MM.1S (cell line): ENCODE data around the gene FHIT.

Source experiments
- DNase-seq: peaks from one replicate; pipeline ENCODE4 v3.0.0-alpha.2; 2015
- H2AFZ ChIP-seq: fragments of 300-600 bp; sonication (generic); 2 replicates; pipeline ENCODE4 v1.6.0; 2016; ENCODE audit warnings: antibody characterized with exemption, low read length
- H3F3A ChIP-seq: fragments of 300-600 bp; sonication (generic); 2 replicates; pipeline ENCODE4 v1.6.1; 2016; ENCODE audit warnings: mild to moderate bottlenecking, antibody characterized with exemption, low read length, moderate library complexity, mixed read lengths; ENCODE audit not compliant: insufficient read depth
- H3K27ac ChIP-seq: fragments of 300-600 bp; sonication (generic); 2 replicates; pipeline ENCODE4 v1.5.1; 2016; ENCODE audit warnings: mild to moderate bottlenecking, low read length
- H3K27me3 ChIP-seq: fragments of 300-600 bp; sonication (generic); replicated peaks from 2 replicates; pipeline ENCODE4 v1.6.0; 2016; ENCODE audit warnings: low read length; ENCODE audit not compliant: insufficient read depth
- H3K36me3 ChIP-seq: fragments of 300-600 bp; sonication (generic); replicated peaks from 2 replicates; pipeline ENCODE4 v1.6.1; 2016; ENCODE audit warnings: mild to moderate bottlenecking, low read length, mixed read lengths; ENCODE audit not compliant: insufficient read depth
- H3K4me1 ChIP-seq: fragments of 300-600 bp; sonication (generic); 2 replicates; pipeline ENCODE4 v1.6.1; 2016; ENCODE audit warnings: low read length, mixed read lengths
- H3K4me2 ChIP-seq: fragments of 300-600 bp; sonication (generic); 2 replicates; pipeline ENCODE4 v1.6.0; 2016; ENCODE audit warnings: low read depth, low read length
- H3K4me3 ChIP-seq: fragments of 300-600 bp; sonication (generic); 2 replicates; pipeline ENCODE4 v1.5.1; 2016; ENCODE audit warnings: low read length, mixed read lengths
- H3K79me2 ChIP-seq: fragments of 300-600 bp; sonication (generic); 2 replicates; pipeline ENCODE4 v1.6.1; 2016; ENCODE audit warnings: mixed run types, low read length, mixed read lengths
- H3K9ac ChIP-seq: fragments of 300-600 bp; sonication (generic); 2 replicates; pipeline ENCODE4 v1.6.1; 2016; ENCODE audit warnings: low read length, mixed read lengths
- H3K9me2 ChIP-seq: fragments of 300-600 bp; sonication (generic); replicated peaks from 2 replicates; pipeline ENCODE4 v1.6.1; 2016; ENCODE audit warnings: mild to moderate bottlenecking, low read length, mixed read lengths; ENCODE audit not compliant: insufficient read depth
- H3K9me3 ChIP-seq: fragments of 300-600 bp; sonication (generic); replicated peaks from 2 replicates; pipeline ENCODE4 v1.6.1; 2016; ENCODE audit warnings: mild to moderate bottlenecking, low read length, mixed read lengths; ENCODE audit not compliant: insufficient read depth
- H4K20me1 ChIP-seq: fragments of 300-600 bp; sonication (generic); 2 replicates; pipeline ENCODE4 v1.6.1; 2016; ENCODE audit warnings: mild to moderate bottlenecking, low read length, moderate library complexity, mixed read lengths; ENCODE audit not compliant: insufficient read depth
- EZH2 ChIP-seq: fragments of 300-600 bp; sonication (generic); optimal IDR thresholded peaks from 2 replicates; pipeline ENCODE3; 2017; ENCODE audit warnings: low read depth, mild to moderate bottlenecking, antibody characterized with exemption, low read length, mixed read lengths
- EZH2phosphoT487 ChIP-seq: fragments of 300-600 bp; sonication (generic); IDR thresholded peaks from 2 replicates; pipeline ENCODE4 v1.6.1; 2018; ENCODE audit warnings: antibody characterized with exemption, low read length
- TF ChIP-seq, protein P1 (sequence below): fragments of 300-600 bp; sonication (generic); IDR thresholded peaks from 2 replicates; pipeline ENCODE4 v1.5.1; 2016; ENCODE audit warnings: antibody characterized with exemption, low read length, mixed read lengths

FHIT gene

DNA sequence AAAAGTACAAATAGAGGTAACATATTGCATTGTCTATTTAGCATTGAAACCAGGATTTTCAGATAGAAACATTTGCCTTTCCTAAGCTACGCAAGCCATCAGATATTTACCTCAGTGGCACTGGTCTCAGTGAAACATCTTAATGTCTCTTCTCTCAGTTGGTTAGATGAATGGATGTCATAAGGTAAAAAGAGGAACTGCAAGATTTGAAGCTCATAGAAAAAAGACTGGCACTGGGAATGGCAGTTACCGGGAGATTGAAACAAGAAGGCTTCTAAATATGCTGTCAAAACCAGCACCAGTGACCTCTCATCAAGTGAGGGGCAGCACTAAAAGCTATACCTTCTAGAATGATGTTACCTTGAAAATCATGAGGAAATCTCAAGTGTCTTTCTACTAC, 486.4 kb downstream of the FHIT start:
- Histone ChIP-seq H3K9me3 (no peaks in the 10 kb centered on the region), H3K79me2 (no peaks in the 10 kb centered on the region), H3K9ac (no peak overlapping the region), H3K4me1 (no peaks in the 10 kb centered on the region), H3K27ac (no peak overlapping the region), H3K9me2 (no peaks in the 10 kb centered on the region), H3K4me2 (no peak overlapping the region), H2AFZ (no peak overlapping the region), H4K20me1 (no peaks in the 10 kb centered on the region), H3K36me3 (no peaks in the 10 kb centered on the region), H3F3A (no peaks in the 10 kb centered on the region), H3K4me3 (no peak overlapping the region), H3K27me3 (no peaks in the 10 kb centered on the region)
- TF ChIP-seq EZH2 = no peak
- TF ChIP-seq, protein P1, sequence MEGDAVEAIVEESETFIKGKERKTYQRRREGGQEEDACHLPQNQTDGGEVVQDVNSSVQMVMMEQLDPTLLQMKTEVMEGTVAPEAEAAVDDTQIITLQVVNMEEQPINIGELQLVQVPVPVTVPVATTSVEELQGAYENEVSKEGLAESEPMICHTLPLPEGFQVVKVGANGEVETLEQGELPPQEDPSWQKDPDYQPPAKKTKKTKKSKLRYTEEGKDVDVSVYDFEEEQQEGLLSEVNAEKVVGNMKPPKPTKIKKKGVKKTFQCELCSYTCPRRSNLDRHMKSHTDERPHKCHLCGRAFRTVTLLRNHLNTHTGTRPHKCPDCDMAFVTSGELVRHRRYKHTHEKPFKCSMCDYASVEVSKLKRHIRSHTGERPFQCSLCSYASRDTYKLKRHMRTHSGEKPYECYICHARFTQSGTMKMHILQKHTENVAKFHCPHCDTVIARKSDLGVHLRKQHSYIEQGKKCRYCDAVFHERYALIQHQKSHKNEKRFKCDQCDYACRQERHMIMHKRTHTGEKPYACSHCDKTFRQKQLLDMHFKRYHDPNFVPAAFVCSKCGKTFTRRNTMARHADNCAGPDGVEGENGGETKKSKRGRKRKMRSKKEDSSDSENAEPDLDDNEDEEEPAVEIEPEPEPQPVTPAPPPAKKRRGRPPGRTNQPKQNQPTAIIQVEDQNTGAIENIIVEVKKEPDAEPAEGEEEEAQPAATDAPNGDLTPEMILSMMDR = no peak
- TF ChIP-seq EZH2phosphoT487 = no peak
- no peak for DNase-seq

DNA sequence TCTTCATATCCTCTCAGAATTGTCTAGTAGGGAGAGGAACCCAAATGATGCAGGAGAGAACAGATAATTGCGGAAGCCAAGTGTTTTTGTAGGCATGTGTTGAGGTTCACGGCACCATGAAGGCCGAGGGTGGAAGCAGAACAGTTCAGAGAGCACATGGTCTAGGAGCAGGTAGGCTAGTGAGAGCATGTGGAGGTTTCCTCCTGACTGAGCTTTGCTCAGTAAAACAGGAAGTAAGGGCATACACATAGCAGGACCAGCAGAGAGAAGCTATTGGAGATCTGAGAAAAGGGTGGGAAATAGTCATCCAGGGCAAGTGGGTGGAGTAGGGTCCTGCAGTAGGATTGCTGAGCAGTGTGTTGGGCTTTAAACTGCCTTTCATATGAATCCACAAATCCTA, 491.1 kb downstream of the FHIT start:
- Histone ChIP-seq H2AFZ (no peak overlapping the region), H3K36me3 (no peaks in the 10 kb centered on the region), H3K9me2 (no peaks in the 10 kb centered on the region), H3K27me3 (no peaks in the 10 kb centered on the region), H3K27ac (no peak overlapping the region), H3K4me3 (no peak overlapping the region), H3K9ac (no peak overlapping the region), H3K4me2 (no peak overlapping the region), H3K4me1 (no peaks in the 10 kb centered on the region), H3K79me2 (no peaks in the 10 kb centered on the region), H4K20me1 (no peaks in the 10 kb centered on the region), H3F3A (no peaks in the 10 kb centered on the region), H3K9me3 (no peaks in the 10 kb centered on the region)
- no peak for DNase-seq
- TF ChIP-seq EZH2 (no peak), EZH2phosphoT487 (no peak)
- TF ChIP-seq, protein P1 = no peak

DNA sequence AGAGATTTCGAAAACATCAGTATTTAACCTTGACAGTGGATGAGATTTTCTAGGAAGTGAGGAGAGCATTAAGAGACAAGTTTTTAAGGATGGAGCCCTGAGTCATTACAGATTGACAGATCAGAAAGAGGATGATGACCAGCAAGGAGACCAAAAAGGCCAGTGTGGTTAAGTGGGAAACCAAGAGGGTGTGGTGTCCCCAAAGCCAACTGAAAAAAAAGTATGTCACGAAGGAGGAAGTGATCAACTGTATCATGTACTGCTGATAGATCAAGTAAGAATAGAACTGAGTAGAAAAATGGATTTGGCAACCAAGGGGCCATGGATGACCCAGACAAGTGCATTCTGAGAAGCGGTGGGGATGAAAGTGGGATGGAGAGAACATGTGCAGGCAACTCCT, 491.8 kb downstream of the FHIT start:
- Histone ChIP-seq H2AFZ (no peak overlapping the region), H3K36me3 (no peaks in the 10 kb centered on the region)

More for the DNA sequence above, 491.8 kb downstream of the FHIT start:
- Histone ChIP-seq H3K9me2 (no peaks in the 10 kb centered on the region), H3K27me3 (no peaks in the 10 kb centered on the region), H3K4me2 (no peak overlapping the region), H3K4me3 (no peak overlapping the region), H4K20me1 (no peaks in the 10 kb centered on the region), H3K79me2 (no peaks in the 10 kb centered on the region), H3K9ac (no peak overlapping the region), H3K9me3 (no peaks in the 10 kb centered on the region), H3F3A (no peaks in the 10 kb centered on the region), H3K4me1 (no peaks in the 10 kb centered on the region), H3K27ac (no peak overlapping the region)
- TF ChIP-seq, protein P1 = no peak
- no peak for TF ChIP-seq EZH2phosphoT487
- no peak for TF ChIP-seq EZH2
- no peak for DNase-seq
